HG03442 (cell line): ENCODE measurements around the gene MFAP3.

Experiments used
- ATAC-seq: cut with Tn5 transposase; IDR thresholded peaks from one replicate; pipeline ENCODE4 v1.9.1; 2021; ENCODE audit warnings: mild to moderate bottlenecking, moderate library complexity; ENCODE audit not compliant: unreplicated experiment

MFAP3 gene

DNA sequence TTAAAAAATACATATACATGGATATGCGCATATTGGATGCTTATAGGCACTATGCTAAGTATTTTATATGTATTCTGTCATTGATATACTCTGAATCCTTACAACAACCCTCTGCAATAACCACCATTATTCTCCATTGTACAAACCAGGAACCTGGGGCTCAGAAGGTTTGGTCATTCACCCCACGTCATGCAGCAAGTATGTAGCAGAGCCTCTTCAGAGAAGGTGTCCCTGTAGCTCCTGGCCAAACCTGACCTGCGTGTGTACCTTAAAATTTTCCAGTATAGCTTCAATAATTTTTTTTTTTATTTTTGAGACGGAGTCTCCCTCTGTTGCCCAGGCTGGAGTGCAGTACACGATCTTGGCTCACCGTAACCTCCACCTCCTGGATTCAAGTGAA is 51.9 kb downstream of the MFAP3 start:
- ATAC-seq = no peak

- ATAC-seq = no peak
Measured at GRCh38 chr5:154092356-154093141, 53.8 kb downstream of the MFAP3 start.

GRCh38 chr5:154093142-154093532 is 54.4 kb downstream of the MFAP3 start:
- no peak for ATAC-seq

GRCh38 chr5:154095904-154096303 is 57.1 kb downstream of the MFAP3 start:
- no peak for ATAC-seq

- ATAC-seq = no peak
Measured at GRCh38 chr5:154097031-154097430, 58.3 kb downstream of the MFAP3 start.

GRCh38 chr5:154098465-154098864 is 59.7 kb downstream of the MFAP3 start:
- ATAC-seq = no peak

DNA sequence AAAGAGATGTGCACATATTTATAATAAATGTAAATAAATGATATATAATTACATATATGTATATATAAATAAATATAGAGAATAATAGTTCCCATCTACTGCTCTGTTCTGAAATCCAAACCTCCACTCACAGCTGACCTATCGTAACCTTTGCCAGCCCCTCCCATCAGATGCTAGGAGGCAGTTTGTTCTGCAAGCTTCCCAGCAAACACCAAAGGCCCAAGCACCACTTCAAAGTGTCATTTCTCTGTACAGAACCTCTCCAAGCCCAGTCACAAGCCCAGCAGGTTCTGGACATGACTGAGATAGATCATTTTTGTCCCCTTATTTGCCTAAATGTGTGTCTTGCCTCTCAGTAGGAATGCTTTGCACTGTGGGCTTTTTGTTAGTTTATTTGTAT is 62.4 kb downstream of the MFAP3 start:
- ATAC-seq = no peak

GRCh38 chr5:154103233-154103632 is 64.5 kb downstream of the MFAP3 start:
- no peak for ATAC-seq
